Kidney epithelial cell (primary cell): ENCODE results near the gene SRGAP3. TPM values are rescaled to one million over a fixed set of nuclear protein-coding genes. Genes with fewer than 3 reads are reported as not detected.

Experiments
- DNase-seq: peaks from one replicate; pipeline ENCODE4 v3.0.0-alpha.2; 2010; ENCODE audit warnings: low read depth
- H3K27me3 ChIP-seq: 2 replicates; pipeline ENCODE4 v1.6.0; 2011; ENCODE audit warnings: low read length; ENCODE audit not compliant: control insufficient read depth, insufficient read depth
- H3K36me3 ChIP-seq: 2 replicates; pipeline ENCODE4 v1.5.1; 2011; ENCODE audit warnings: low read length; ENCODE audit not compliant: control insufficient read depth, insufficient read depth
- H3K4me3 ChIP-seq: 2 replicates; pipeline ENCODE4 v1.5.1; 2011; ENCODE audit warnings: low read depth, mild to moderate bottlenecking, control low read depth, low read length
- total RNA-seq: library from RNA; depleted of rRNA; stranded (reverse); fragments of >200 nt; gene quantifications from 2 replicates; pipeline ENCODE4 v1.2.3, GENCODE V29; 2015
- TF ChIP-seq, protein P1 (sequence below): IDR thresholded peaks from 2 replicates; pipeline ENCODE4 v1.5.1; 2011; ENCODE audit warnings: mild to moderate bottlenecking, moderate library complexity, low read length, control low read depth, inconsistent platforms; ENCODE audit not compliant: insufficient read depth, poor library complexity, severe bottlenecking

SRGAP3 gene
- total RNA-seq, 1 donor from 2014 or later, result 4.9 TPM

DNA sequence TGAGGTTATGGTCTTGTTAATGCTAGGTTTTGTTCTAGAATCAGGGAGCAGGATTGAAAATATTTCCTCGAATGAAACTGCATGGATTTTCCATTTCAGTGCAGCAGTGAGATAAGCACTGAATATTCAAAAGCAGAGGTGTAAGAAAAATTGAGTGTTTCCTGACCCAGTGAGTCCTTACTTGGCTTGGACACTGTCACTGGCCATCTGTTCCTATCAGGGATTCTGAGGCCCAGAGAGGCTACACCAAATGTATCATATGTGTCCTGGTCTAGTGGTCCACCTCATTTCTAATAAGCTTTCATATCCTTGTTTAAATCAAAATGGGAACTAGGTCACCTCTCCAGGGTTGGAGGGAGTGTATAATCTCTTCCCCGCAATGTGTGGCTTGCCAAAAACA lies 225.1 kb downstream of the SRGAP3 start:
- no peak for DNase-seq
- no peaks in the 10 kb centered on the region for H3K36me3 ChIP-seq
- H3K4me3 ChIP-seq, result no peak overlapping the region
- no peaks in the 10 kb centered on the region for H3K27me3 ChIP-seq
- TF ChIP-seq, protein P1, sequence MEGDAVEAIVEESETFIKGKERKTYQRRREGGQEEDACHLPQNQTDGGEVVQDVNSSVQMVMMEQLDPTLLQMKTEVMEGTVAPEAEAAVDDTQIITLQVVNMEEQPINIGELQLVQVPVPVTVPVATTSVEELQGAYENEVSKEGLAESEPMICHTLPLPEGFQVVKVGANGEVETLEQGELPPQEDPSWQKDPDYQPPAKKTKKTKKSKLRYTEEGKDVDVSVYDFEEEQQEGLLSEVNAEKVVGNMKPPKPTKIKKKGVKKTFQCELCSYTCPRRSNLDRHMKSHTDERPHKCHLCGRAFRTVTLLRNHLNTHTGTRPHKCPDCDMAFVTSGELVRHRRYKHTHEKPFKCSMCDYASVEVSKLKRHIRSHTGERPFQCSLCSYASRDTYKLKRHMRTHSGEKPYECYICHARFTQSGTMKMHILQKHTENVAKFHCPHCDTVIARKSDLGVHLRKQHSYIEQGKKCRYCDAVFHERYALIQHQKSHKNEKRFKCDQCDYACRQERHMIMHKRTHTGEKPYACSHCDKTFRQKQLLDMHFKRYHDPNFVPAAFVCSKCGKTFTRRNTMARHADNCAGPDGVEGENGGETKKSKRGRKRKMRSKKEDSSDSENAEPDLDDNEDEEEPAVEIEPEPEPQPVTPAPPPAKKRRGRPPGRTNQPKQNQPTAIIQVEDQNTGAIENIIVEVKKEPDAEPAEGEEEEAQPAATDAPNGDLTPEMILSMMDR, result no peak

DNA sequence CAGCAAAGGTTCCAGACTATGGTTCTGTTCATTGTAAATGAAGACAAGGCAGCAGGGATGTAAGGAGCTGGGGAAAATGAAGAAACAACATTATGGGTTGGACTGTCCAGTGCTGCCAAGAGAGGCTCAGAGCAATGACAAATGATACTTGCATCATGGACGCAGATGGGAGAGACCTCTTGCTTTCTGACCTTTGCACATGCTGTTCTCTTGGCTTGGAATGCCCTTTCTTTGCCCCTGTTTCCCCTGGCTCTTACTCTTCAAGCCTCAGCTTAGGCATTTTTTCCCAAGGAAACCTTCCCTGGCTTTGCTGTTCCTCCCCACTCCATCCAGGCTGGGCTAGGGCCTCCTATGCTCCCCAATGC lies 226.2 kb downstream of the SRGAP3 start:
- no peak overlapping the region for H3K4me3 ChIP-seq
- H3K36me3 ChIP-seq, result no peaks in the 10 kb centered on the region
- no peak for DNase-seq
- H3K27me3 ChIP-seq, result no peaks in the 10 kb centered on the region
- TF ChIP-seq, protein P1, result no peak

DNA sequence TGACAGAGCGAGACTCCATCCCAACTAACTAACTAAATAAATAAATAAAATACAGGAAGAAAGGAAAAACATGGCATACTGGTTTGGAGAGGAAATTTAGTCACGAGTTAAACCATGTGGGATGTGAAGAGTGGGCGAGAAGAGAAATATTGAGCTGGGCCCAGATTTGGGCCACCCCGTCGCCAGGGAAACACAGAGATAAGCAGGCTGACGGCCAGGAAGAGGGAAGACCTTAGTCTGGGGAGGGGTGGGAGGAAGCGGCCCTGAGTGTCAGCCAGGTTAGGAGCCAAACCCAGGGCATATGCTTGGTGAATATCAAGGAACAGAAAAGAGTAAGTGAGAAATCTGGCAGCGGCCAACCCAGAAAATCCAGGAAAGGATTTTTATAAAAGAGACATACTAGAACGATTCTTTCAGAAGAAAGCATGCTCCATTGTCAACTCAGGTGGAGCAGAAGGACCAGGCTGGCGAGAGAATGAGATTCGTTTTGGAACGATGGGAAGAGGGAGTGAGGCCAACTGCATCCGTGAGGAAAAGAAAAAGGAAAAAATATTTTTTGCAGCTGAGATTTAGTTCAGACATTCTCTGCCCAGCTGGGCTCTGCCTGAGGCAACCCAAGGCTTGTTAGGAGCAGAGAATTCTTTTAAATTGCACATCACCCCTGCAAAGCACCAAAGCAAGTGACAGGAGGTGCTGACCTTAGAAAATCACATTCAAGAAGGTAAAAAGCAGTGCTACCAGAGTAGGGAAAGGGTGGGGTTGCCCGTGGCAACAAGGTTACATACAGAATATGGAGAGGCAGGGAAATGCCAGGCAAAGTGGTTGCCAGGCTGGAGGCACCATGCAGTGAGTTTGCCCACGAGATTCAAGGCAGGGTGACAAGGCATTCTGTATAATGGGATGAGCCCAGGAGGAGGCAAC lies 226.9 kb downstream of the SRGAP3 start:
- no peak for DNase-seq
- H3K36me3 ChIP-seq, result no peaks in the 10 kb centered on the region
- TF ChIP-seq, protein P1, result no peak

DNA sequence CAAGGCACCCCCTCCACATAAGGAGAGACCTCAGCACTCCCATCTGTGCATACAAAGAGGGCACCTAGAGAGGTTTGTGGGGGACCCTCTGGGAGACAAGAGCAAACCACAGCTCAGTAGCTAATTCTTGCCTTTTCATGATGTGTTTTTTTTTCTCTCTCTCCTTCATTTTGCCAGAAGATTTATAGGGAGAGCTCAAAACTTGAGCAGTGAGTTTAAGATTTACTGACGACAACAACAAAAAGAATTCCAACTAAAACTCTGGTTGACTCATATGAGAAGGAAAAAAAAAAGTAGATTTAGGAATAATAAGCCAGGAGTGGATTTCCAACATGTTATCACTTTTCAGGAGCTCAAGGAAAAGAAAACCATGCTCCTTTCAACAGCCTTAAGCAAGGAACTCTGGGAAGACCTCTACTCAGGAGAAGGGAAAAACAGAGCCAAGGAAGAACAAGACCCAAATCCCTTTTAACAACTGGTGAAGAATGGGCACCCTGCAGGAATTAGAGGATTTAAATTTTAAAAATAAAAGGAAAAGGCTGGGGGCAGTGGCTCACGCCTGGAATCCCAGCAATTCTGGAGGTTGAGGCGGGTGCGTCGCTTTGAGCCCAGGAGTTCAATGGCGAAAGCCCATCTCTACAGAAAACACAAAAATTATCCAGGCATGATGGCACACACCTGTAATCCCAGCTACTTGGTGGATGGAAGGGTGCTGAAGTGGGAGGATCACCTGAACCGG lies 228.0 kb downstream of the SRGAP3 start:
- Histone ChIP-seq H3K4me3 (no peak overlapping the region), H3K36me3 (no peaks in the 10 kb centered on the region), H3K27me3 (no peaks in the 10 kb centered on the region)
- TF ChIP-seq, protein P1, result no peak
- DNase-seq, result no peak

More for the DNA sequence above, 226.9 kb downstream of the SRGAP3 start:
- Histone ChIP-seq H3K27me3 (no peaks in the 10 kb centered on the region), H3K4me3 (no peak overlapping the region)

DNA sequence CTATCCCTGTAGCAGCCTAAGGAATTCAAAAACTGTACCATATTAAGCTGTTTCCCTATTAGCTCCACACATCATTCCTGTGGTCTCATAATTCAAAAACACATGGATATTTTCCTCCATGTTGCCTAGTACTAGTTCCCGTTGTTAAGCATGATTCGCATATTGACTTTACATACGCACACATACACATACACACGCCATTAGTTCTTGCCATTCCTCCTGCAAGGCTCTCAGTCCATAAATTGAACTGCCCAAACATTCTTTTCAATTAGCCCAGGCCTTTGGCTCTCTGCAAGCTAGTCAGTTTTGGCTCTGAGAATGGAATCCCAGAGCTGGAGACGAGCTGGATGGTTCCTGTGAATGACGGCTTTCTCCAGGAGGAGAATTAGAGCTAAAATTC lies 229.0 kb downstream of the SRGAP3 start:
- no peaks in the 10 kb centered on the region for H3K36me3 ChIP-seq
- H3K4me3 ChIP-seq, result no peak overlapping the region
- DNase-seq, result no peak
- TF ChIP-seq, protein P1, result no peak
- no peaks in the 10 kb centered on the region for H3K27me3 ChIP-seq
